ENCODE measurements around the gene FADS1.

The FADS1 gene

GRCh38 chr11:61840371-61840770, 23.6 kb upstream of the FADS1 start:
- no peak for ATAC-seq
- TF ChIP-seq ZNF70 (CRISPR knock-in tag; IDR thresholded peaks at IDR 0.05) (no peak), BACH2 (CRISPR knock-in tag; IDR thresholded peaks at IDR 0.05; ENCODE audit: borderline replicate concordance) (no peak), ZC3H10 (CRISPR knock-in tag; IDR thresholded peaks at IDR 0.05) (no peak), PPARA (CRISPR knock-in tag; IDR thresholded peaks at IDR 0.05; ENCODE audit: borderline replicate concordance) (no peak), CSDC2 (CRISPR knock-in tag; IDR thresholded peaks at IDR 0.05) (no peak), ISL1 (CRISPR knock-in tag; IDR thresholded peaks at IDR 0.05) (no peak), TCF4 (CRISPR knock-in tag; IDR thresholded peaks at IDR 0.05; ENCODE audit: borderline replicate concordance) (no peak), TOX (CRISPR knock-in tag; IDR thresholded peaks at IDR 0.05; ENCODE audit: borderline replicate concordance) (no peak), ZFP3 (CRISPR knock-in tag; IDR thresholded peaks at IDR 0.05) (no peak), SNAI2 (CRISPR knock-in tag; IDR thresholded peaks at IDR 0.05) (no peak), CSRNP3 (CRISPR knock-in tag; IDR thresholded peaks at IDR 0.05) (no peak), ZNF8 (CRISPR knock-in tag; IDR thresholded peaks at IDR 0.05) (no peak), GLIS3 (CRISPR knock-in tag; IDR thresholded peaks at IDR 0.05) (no peak), ESRRG (CRISPR knock-in tag; IDR thresholded peaks at IDR 0.05) (no peak), ZNF565 (CRISPR knock-in tag; conservative IDR thresholded peaks at IDR 0.05; ENCODE audit: low read depth) (no peak), OSR1 (CRISPR knock-in tag; IDR thresholded peaks at IDR 0.05) (no peak), PATZ1 (CRISPR knock-in tag; IDR thresholded peaks at IDR 0.05; ENCODE audit: borderline replicate concordance) (no peak)
- TF ChIP-seq, protein P1, sequence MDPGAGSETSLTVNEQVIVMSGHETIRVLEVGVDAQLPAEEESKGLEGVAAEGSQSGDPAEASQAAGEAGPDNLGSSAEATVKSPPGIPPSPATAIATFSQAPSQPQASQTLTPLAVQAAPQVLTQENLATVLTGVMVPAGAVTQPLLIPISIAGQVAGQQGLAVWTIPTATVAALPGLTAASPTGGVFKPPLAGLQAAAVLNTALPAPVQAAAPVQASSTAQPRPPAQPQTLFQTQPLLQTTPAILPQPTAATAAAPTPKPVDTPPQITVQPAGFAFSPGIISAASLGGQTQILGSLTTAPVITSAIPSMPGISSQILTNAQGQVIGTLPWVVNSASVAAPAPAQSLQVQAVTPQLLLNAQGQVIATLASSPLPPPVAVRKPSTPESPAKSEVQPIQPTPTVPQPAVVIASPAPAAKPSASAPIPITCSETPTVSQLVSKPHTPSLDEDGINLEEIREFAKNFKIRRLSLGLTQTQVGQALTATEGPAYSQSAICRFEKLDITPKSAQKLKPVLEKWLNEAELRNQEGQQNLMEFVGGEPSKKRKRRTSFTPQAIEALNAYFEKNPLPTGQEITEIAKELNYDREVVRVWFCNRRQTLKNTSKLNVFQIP (CRISPR knock-in tag; IDR thresholded peaks at IDR 0.05; ENCODE audit: borderline replicate concordance, low read depth): no peak
- TF ChIP-seq, protein P2, sequence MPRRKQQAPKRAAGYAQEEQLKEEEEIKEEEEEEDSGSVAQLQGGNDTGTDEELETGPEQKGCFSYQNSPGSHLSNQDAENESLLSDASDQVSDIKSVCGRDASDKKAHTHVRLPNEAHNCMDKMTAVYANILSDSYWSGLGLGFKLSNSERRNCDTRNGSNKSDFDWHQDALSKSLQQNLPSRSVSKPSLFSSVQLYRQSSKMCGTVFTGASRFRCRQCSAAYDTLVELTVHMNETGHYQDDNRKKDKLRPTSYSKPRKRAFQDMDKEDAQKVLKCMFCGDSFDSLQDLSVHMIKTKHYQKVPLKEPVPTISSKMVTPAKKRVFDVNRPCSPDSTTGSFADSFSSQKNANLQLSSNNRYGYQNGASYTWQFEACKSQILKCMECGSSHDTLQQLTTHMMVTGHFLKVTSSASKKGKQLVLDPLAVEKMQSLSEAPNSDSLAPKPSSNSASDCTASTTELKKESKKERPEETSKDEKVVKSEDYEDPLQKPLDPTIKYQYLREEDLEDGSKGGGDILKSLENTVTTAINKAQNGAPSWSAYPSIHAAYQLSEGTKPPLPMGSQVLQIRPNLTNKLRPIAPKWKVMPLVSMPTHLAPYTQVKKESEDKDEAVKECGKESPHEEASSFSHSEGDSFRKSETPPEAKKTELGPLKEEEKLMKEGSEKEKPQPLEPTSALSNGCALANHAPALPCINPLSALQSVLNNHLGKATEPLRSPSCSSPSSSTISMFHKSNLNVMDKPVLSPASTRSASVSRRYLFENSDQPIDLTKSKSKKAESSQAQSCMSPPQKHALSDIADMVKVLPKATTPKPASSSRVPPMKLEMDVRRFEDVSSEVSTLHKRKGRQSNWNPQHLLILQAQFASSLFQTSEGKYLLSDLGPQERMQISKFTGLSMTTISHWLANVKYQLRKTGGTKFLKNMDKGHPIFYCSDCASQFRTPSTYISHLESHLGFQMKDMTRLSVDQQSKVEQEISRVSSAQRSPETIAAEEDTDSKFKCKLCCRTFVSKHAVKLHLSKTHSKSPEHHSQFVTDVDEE (CRISPR knock-in tag; IDR thresholded peaks at IDR 0.05): no peak
- TF ChIP-seq, protein P3, sequence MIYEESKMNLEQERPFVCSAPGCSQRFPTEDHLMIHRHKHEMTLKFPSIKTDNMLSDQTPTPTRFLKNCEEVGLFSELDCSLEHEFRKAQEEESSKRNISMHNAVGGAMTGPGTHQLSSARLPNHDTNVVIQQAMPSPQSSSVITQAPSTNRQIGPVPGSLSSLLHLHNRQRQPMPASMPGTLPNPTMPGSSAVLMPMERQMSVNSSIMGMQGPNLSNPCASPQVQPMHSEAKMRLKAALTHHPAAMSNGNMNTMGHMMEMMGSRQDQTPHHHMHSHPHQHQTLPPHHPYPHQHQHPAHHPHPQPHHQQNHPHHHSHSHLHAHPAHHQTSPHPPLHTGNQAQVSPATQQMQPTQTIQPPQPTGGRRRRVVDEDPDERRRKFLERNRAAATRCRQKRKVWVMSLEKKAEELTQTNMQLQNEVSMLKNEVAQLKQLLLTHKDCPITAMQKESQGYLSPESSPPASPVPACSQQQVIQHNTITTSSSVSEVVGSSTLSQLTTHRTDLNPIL (CRISPR knock-in tag; IDR thresholded peaks at IDR 0.05; ENCODE audit: low read depth): no peak

- TF ChIP-seq OSR1 (CRISPR knock-in tag; IDR thresholded peaks at IDR 0.05): no peak
- no peak for TF ChIP-seq PPARA (CRISPR knock-in tag; IDR thresholded peaks at IDR 0.05; ENCODE audit: borderline replicate concordance)
- TF ChIP-seq ISL1 (CRISPR knock-in tag; IDR thresholded peaks at IDR 0.05): no peak
- TF ChIP-seq ZNF8 (CRISPR knock-in tag; IDR thresholded peaks at IDR 0.05): no peak
- TF ChIP-seq, protein P3 (CRISPR knock-in tag; IDR thresholded peaks at IDR 0.05; ENCODE audit: low read depth): no peak
- no peak for TF ChIP-seq ZNF70 (CRISPR knock-in tag; IDR thresholded peaks at IDR 0.05)
- no peak for TF ChIP-seq TCF4 (CRISPR knock-in tag; IDR thresholded peaks at IDR 0.05; ENCODE audit: borderline replicate concordance)
- no peak for TF ChIP-seq TOX (CRISPR knock-in tag; IDR thresholded peaks at IDR 0.05; ENCODE audit: borderline replicate concordance)
- TF ChIP-seq ARNTL (CRISPR knock-in tag; IDR thresholded peaks at IDR 0.05; ENCODE audit: borderline replicate concordance, low read depth): no peak
- TF ChIP-seq ZFP3 (CRISPR knock-in tag; IDR thresholded peaks at IDR 0.05): no peak
- no peak for TF ChIP-seq ESRRG (CRISPR knock-in tag; IDR thresholded peaks at IDR 0.05)
- no peak for TF ChIP-seq ZNF565 (CRISPR knock-in tag; conservative IDR thresholded peaks at IDR 0.05; ENCODE audit: low read depth)
- no peak for TF ChIP-seq SNAI2 (CRISPR knock-in tag; IDR thresholded peaks at IDR 0.05)
- no peak for TF ChIP-seq GLIS3 (CRISPR knock-in tag; IDR thresholded peaks at IDR 0.05)
- TF ChIP-seq, protein P1 (CRISPR knock-in tag; IDR thresholded peaks at IDR 0.05; ENCODE audit: borderline replicate concordance, low read depth): no peak
- TF ChIP-seq PATZ1 (CRISPR knock-in tag; IDR thresholded peaks at IDR 0.05; ENCODE audit: borderline replicate concordance): no peak
- no peak for TF ChIP-seq CSRNP3 (CRISPR knock-in tag; IDR thresholded peaks at IDR 0.05)
- no peak for TF ChIP-seq ZFP30 (CRISPR knock-in tag; IDR thresholded peaks at IDR 0.05)
- ATAC-seq: no peak
Observed at GRCh38 chr11:61839742-61840141, 22.9 kb upstream of the FADS1 start.

Data from SK-N-SH treated with all-trans-retinoic acid at 6 μM for 48 hours (cell line).